ENCODE measurements around the gene JAM2. TPM values are rescaled to one million over a fixed set of nuclear protein-coding genes. Genes with fewer than 3 reads are reported as not detected.

The JAM2 gene
- total RNA-seq, 1 experiment from 2014 or later, result 2.6 TPM

DNA sequence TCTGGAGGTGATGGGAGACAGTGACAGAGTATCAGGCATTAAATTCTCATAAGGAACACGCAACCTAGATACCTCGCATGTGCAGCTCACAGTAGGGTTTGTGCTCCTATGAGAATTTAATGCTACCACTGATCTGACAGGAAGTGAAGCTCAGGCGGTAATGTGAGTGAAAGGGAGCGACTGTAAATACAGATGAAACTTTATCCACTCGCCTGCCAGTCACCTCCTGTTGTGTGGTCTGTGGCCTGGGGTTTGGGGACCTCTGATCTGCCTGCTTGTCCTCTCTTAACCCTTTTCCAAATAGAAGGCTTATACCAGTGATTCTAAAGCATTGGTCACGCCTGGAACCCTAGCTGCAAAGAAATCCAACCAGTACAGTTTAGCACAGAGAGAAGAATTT is 111.0 kb downstream of the JAM2 start:
- H2BK20ac ChIP-seq (ENCODE audit: low read depth, low read length, poor library complexity, severe bottlenecking), result no peak overlapping the region
- no peak overlapping the region for H3K4ac ChIP-seq (ENCODE audit: low read depth, low read length)
- no peaks in the 10 kb centered on the region for H3K4me1 ChIP-seq (ENCODE audit: insufficient read depth, low read length)
- no peak overlapping the region for H3K14ac ChIP-seq (ENCODE audit: insufficient read depth, low read length)
- TF ChIP-seq, protein P1, sequence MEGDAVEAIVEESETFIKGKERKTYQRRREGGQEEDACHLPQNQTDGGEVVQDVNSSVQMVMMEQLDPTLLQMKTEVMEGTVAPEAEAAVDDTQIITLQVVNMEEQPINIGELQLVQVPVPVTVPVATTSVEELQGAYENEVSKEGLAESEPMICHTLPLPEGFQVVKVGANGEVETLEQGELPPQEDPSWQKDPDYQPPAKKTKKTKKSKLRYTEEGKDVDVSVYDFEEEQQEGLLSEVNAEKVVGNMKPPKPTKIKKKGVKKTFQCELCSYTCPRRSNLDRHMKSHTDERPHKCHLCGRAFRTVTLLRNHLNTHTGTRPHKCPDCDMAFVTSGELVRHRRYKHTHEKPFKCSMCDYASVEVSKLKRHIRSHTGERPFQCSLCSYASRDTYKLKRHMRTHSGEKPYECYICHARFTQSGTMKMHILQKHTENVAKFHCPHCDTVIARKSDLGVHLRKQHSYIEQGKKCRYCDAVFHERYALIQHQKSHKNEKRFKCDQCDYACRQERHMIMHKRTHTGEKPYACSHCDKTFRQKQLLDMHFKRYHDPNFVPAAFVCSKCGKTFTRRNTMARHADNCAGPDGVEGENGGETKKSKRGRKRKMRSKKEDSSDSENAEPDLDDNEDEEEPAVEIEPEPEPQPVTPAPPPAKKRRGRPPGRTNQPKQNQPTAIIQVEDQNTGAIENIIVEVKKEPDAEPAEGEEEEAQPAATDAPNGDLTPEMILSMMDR (conservative IDR thresholded peaks at IDR 0.05), result no peak
- no peak overlapping the region for H4K91ac ChIP-seq (ENCODE audit: insufficient read length, low read depth, low read length)
- H4K8ac ChIP-seq (replicated peaks; ENCODE audit: insufficient read length, low read depth, low read length), result no peak overlapping the region
- H3K27ac ChIP-seq (ENCODE audit: insufficient read length, low read depth, low read length), result no peak overlapping the region
- Mint-ChIP-seq H3K36me3 (ENCODE audit: insufficient read depth in 1 of 3, low read depth in 3 of 3) (peaks cover 4 to 34% (median 31%) of the 10 kb centered on the region in 3 experiments; a peak in 5 of 7 replicates), H3K27ac (peak overlapping the region in 1 of 3 experiments; percentile 60; a peak in 1 of 7 replicates), H3K4me1 (no peaks in the 10 kb centered on the region), H3K27me3 (ENCODE audit: low read depth) (no peaks in the 10 kb centered on the region), H3K9me3 (no peaks in the 10 kb centered on the region), H3K4me3 (no peak overlapping the region)
- no peak overlapping the region for H2BK120ac ChIP-seq (ENCODE audit: low read depth, low read length, poor library complexity, severe bottlenecking)
- no peaks in the 10 kb centered on the region for H3K79me1 ChIP-seq (ENCODE audit: insufficient read depth, low read depth, low read length, poor library complexity, severe bottlenecking)
- H3K9ac ChIP-seq (ENCODE audit: extremely low read depth, insufficient read length, low read length), result no peak overlapping the region
- H2BK12ac ChIP-seq (ENCODE audit: insufficient read length, low read depth, low read length), result no peak overlapping the region
- no peak overlapping the region for H2AFZ ChIP-seq (ENCODE audit: low read length)
- H3K23ac ChIP-seq (ENCODE audit: insufficient read length, low read depth, low read length), result no peak overlapping the region
- H3K27me3 ChIP-seq (ENCODE audit: insufficient read depth, low read length), result no peaks in the 10 kb centered on the region
- H3K56ac ChIP-seq (ENCODE audit: insufficient read length, low read depth, low read length), result no peak overlapping the region
- no peak overlapping the region for H2BK15ac ChIP-seq (ENCODE audit: low read depth, low read length)
- no peak overlapping the region for H3K18ac ChIP-seq (ENCODE audit: insufficient read length, low read depth, low read length)
- H4K5ac ChIP-seq (ENCODE audit: insufficient read length, low read depth, low read length), result no peak overlapping the region
- no peak overlapping the region for H2BK5ac ChIP-seq (ENCODE audit: insufficient read length, low read length)
- H3K79me2 ChIP-seq (ENCODE audit: insufficient read depth, low read length), result no peaks in the 10 kb centered on the region
- no peaks in the 10 kb centered on the region for H4K20me1 ChIP-seq (ENCODE audit: control insufficient read depth, insufficient read depth, insufficient read length)
- no peak for DNase-seq
- H3K4me2 ChIP-seq (ENCODE audit: insufficient read depth, insufficient read length, low read length), result no peak overlapping the region
- H3K9me3 ChIP-seq (ENCODE audit: control insufficient read depth, low read depth, low read length), result no peaks in the 10 kb centered on the region
- H2AK5ac ChIP-seq (ENCODE audit: insufficient read length, low read length), result no peak overlapping the region
- no peaks in the 10 kb centered on the region for H3K23me2 ChIP-seq (ENCODE audit: insufficient read length, low read depth, low read length, poor library complexity, severe bottlenecking)
- no CpG with 5 or more reads among the region's 6 CpGs for WGBS (ENCODE audit: extremely low coverage, insufficient read length, low lambda C conversion rate)
- H3T11ph ChIP-seq (ENCODE audit: low read length), result no peak overlapping the region
